PFSK-1 (cell line): ENCODE data around the gene FBXO48.

Experiments
- POLR2AphosphoS5 ChIP-seq: IDR thresholded peaks from 2 replicates; pipeline ENCODE4 v1.6.1; 2012; ENCODE audit warnings: low read depth, mild to moderate bottlenecking, control low read depth, low read length, moderate library complexity
- SIN3A ChIP-seq: IDR thresholded peaks from 2 replicates; pipeline ENCODE4 v1.6.1; 2012; ENCODE audit warnings: mild to moderate bottlenecking, low read length, moderate library complexity, borderline replicate concordance; ENCODE audit not compliant: insufficient read depth

FBXO48 gene

GRCh38 chr2:68412127-68412819 lies 54.8 kb downstream of the FBXO48 start:
- no peak for TF ChIP-seq POLR2AphosphoS5

GRCh38 chr2:68411397-68412126 lies 55.5 kb downstream of the FBXO48 start:
- no peak for TF ChIP-seq SIN3A
